Keratinocyte (primary cell): Measurements from ENCODE around the gene RGS17.

Experiments used
- EZH2 ChIP-seq: IDR thresholded peaks from one replicate; pipeline ENCODE4 v1.6.1; 2012; ENCODE audit warnings: inconsistent platforms, mild to moderate bottlenecking, low read length, moderate library complexity
- TF ChIP-seq, protein P1 (sequence below), 3 experiments: IDR thresholded peaks in 1 of 3; conservative IDR thresholded peaks in 1 of 3; optimal IDR thresholded peaks in 1 of 3; 2 replicates in 2 of 3; 3 replicates in 1 of 3; pipeline versions ENCODE3 to v1.5.1; 2011; ENCODE audit warnings: low read length in 3 of 3, mild to moderate bottlenecking in 3 of 3, moderate library complexity in 2 of 3, control low read depth in 1 of 3, inconsistent platforms in 1 of 3; ENCODE audit not compliant: insufficient read depth in 2 of 3; ENCODE audit errors: extremely low read depth in 1 of 3

DNA sequence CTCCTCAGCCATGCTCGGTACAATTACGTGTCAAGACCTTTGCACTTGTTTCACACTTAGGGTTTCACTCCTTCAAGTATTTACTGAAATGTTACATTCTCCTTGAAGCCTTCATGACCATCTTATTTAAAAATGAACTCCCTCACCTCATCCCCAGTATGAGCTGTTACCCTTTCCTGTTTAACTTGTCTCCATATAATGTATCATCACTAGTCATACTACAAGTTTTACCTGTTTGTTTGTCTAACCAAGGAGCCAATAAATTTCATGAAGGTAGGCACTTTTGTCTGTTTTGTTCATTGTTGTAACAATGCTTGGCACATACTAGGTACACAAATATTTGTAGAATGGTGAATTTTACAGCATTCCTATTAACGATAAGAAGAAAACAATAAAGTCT is 82.5 kb downstream of the RGS17 start:
- TF ChIP-seq, protein P1, sequence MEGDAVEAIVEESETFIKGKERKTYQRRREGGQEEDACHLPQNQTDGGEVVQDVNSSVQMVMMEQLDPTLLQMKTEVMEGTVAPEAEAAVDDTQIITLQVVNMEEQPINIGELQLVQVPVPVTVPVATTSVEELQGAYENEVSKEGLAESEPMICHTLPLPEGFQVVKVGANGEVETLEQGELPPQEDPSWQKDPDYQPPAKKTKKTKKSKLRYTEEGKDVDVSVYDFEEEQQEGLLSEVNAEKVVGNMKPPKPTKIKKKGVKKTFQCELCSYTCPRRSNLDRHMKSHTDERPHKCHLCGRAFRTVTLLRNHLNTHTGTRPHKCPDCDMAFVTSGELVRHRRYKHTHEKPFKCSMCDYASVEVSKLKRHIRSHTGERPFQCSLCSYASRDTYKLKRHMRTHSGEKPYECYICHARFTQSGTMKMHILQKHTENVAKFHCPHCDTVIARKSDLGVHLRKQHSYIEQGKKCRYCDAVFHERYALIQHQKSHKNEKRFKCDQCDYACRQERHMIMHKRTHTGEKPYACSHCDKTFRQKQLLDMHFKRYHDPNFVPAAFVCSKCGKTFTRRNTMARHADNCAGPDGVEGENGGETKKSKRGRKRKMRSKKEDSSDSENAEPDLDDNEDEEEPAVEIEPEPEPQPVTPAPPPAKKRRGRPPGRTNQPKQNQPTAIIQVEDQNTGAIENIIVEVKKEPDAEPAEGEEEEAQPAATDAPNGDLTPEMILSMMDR (optimal IDR thresholded peaks at IDR 0.05 in 1 of 3, IDR thresholded peaks at IDR 0.05 in 1 of 3, conservative IDR thresholded peaks at IDR 0.05 in 1 of 3; ENCODE audit: extremely low read depth in 1 of 3, insufficient read depth in 2 of 3, low read length in 3 of 3) = no peak
- TF ChIP-seq EZH2 = no peak
